Lung microvascular endothelial cell (primary cell): ENCODE results near the gene FCER2. TPM values are rescaled to one million over a fixed set of nuclear protein-coding genes. Genes with fewer than 3 reads are reported as not detected.
"Not testable (repeated sequence)": the region's sequence is repeated elsewhere in the genome, so short reads cannot be mapped to it uniquely, and the experiment has no call there.

Experiments
- DNase-seq, 2 donors: peaks; one replicate each; pipeline versions ENCODE4 v3.0.0 to v3.0.0-alpha.2; 2010; ENCODE audit warnings: low read depth in 2 of 2
- total RNA-seq: library from RNA; depleted of rRNA; stranded (reverse); fragments of >200 nt; gene quantifications from 2 replicates; pipeline ENCODE4 v1.2.1, GENCODE V29; 2014

Gene FCER2
- not detected in 2 replicates for total RNA-seq

DNA sequence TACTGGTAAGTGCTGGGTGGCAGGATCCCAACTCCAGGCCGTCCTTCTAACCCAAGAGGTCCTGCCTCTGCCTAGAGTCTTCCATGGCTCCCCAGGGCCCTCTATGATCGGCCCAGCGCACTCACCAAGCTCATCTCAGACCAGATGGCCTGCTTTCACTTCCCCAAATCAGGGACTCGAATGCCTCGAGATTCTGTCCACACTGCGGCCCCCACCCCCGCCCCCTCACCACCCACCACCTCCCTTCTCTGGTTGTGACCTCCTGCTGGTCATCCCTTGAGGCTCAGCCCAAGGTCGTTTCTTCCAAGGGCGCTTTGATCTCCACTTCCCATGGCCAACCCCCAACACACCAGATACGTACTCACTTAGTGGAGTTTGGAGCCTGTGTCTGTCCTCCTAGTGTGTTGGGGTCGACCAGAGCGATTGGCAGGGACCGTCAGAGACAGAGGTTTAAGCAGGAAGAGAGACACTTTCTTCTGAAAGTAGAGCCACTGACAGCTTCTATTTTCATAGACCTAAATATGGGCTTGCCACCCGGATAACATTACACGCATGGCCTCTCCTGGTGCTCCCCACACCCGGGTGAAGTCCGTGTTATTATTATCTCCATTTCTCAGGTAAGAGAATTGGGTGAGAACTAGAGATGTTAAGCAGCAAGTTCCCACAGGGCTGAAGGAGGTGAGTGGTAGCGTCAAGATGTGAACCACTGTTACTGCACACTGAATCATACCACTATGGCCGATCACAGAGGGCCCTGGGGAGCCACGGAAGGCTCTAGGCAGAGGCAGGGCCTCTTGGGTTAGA, at the start of gene FCER2:
Gene FCER2, minus strand, starts transcription at position 478 of the 804 bp plus-strand sequence. CDS start 2,371 bp downstream, outside the sequence.
- no peak for DNase-seq

DNA sequence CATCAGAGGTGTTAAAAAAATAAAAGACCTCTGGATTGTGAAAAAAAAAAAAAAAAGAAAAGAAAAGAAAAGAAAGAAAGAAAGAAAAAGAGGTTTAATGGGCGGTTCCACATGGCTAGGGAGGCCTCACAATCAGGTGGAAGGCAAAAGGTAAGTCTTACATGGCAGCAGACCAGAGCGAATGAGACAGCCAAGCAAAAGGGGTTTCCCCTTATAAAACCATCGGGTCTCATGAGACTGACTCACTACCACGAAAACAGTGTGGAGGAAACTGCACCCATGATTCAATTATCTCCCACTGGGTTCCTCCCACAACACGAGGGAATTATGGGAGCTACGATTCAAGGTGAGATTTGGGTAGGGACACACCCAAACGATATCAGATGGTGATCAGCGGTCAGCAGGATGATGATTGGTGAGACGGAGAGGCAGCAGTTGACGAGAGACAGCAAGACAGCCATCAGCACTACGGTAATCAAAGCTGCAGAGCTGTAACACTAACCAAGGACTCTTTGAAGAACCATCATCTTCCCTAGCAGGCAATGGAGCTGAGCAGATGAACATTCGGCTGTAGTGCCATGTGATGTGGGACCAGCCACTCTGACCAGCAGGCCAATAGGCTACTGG, 49.3 kb upstream of the FCER2 start:
- peak in 1 of 2 donors; percentile 19 for DNase-seq

DNA sequence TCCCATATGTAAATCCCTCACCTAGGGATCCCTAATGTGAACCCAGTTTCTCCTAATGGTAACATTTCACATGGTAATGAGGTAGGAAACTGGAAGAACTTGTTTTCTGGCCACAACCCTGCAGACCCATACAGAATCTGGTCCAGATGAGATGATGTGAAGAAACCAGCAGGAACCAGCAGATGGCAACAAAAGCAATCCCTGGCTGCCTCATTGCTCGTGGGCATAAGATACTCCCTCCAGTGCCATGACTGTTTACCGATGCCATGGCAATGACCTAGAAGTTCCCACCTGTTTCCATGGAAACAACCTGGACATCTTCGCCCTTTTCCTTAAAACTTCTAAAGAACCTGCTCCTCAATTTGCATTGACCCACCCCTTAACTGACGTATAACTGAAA, 46.8 kb upstream of the FCER2 start:
- DNase-seq = peak; percentile 5 to 50

GRCh38 chr19:7748171-7748570, 46.2 kb upstream of the FCER2 start:
- DNase-seq = no peak

DNA sequence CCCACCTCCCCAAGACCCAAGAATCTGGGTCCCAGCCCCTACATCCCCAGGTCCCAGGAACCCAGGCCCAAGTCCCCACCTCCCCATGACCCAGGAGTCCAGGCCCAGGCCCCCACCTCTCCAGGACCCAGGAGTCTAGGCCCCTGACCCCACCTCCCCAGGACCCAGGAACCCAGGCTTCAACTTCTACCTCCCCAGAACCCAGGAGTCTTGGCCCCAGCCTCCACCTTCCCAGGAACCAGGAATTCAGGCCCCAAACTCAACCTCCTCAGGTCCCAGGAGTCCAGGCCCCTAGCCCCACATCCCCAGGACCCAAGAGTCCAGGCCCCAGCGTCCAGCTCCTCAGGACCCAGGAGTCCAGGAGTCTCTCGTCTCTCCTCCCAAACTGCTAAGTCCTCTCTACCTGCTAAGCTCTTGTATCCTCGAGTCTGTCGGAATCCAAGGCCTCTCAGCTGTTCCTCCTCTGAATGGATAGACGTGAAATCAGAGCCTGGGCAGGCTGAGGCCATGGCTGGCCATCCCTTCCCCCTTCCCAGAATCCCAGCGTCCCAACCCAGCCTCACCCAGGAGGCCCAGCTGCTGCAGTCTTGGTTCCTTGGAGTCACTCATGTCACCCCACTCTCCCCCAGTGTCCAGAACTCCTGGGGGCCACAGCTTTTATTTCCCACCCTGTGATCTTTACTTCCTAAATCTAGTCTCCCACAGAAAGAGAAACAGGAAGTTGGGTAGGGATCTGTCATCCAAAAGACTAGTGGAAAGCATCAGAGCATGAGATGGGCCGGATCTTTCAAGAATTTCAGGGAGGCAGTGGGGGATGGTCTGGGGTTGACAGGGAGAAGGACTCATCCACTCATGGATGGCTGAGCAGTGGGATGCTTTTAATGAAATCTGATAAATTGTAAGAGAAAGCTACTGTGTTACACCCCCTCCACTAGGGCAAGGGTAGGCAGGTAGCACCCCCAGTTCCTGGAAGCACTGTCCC, 45.3 kb upstream of the FCER2 start, which contains the start of gene CD209:
Gene CD209, minus strand, starts transcription at position 632 of the 982 bp plus-strand sequence. Its CDS starts 23 bp downstream, at position 609.
- no peak for DNase-seq

DNA sequence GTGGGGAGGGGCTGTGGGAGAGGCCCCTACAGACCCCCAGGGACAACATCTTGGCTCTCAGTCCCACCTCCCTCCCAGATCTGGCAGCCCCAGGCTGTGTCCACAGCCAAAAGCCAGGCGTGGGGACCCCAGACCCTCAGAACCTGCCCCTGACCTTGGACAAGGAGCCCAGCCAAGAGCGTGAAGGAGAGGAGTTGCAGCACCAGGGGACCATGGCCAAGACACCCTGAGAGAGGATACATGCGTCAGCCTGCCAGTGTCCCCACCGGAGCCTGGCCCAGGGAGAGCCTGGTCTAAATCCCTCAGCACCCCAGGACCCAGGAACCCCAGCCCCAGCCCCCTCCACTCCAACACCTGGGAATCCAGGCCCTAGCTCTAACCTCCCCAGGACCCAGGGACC, 44.4 kb upstream of the FCER2 start:
- DNase-seq = not testable (repeated sequence)

DNA sequence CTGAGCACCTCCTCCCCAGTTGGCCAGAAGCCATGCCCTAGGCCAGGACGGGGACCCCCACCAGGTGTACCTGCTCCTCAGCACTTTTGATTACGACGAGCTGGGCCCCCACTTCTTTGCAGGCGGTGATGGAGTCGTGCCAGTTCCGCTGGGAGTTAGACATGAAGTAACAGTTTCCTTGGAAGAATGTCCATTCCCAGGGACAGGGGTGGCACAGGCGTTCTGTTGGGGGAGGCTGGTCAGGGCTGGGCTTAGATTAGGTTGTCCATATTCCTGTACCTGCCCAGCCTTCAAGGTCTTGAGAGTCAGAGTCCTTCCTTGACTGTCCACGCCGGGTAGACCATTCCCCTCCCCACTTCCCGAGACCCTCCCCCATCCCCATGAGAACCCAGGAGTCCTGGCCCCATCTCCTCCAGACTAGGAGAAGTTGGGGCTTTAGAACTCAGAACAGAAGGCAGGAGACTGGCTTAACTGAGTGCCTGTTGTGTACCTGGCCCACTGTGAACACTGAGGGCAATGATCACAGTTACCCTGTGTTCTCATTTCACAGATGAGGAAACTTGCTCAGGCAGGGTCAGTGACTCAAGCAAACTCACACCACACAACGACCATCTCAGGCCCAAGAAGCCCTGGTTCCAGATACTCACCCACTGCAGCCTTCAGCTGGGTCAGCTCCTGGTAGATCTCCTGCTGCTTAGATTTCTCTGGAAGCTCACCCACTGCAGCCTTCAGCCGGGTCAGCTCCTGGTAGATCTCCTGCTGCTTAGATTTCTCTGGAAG, 43.1 kb upstream of the FCER2 start:
- no peak for DNase-seq

- no peak for DNase-seq
These were observed 42.4 kb upstream of the FCER2 start for GRCh38 chr19:7744199-7744786.

DNA sequence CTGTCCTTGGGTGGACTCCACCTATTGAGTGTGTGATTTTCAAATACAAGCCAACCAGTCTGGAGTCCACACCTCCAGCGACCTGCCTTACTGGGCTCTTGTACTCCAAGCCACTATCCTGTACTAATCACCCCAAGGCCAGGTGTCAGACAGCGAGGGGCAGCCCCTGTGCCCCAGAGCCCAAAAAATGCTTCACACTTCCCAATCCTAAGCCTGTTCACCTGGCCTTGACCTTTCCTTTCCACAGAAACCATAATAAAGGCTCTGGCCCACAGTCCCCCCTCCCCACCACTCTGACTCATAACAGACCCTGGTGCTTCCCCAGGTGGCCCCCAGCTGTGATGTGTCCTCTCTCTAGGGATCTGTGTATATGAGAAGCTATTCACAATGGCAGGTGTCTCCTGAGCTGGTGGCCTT, 41.5 kb upstream of the FCER2 start:
- DNase-seq = no peak

- DNase-seq = no peak
These were observed 41.1 kb upstream of the FCER2 start for GRCh38 chr19:7742991-7743390.

GRCh38 chr19:7742575-7742974, 40.6 kb upstream of the FCER2 start:
- DNase-seq = no peak

DNA sequence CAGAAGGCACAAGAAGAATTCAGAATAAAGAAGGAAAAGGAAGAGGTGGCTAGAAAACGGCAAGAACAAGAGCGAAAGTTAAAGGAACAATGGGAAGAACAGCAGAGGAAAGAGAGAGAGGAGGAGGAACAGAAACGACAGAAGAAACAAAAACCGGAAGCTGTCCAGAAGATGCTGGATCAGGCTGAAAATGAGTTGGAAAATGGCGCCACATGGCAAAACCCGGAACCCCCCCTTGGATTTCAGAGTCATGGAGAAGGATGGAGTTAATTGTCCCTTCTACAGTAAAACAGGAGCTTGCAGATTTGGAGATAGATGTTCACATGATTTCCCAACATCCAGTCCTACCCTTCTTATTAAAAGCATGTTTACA, 38.7 kb upstream of the FCER2 start:
- no peak for DNase-seq

DNA sequence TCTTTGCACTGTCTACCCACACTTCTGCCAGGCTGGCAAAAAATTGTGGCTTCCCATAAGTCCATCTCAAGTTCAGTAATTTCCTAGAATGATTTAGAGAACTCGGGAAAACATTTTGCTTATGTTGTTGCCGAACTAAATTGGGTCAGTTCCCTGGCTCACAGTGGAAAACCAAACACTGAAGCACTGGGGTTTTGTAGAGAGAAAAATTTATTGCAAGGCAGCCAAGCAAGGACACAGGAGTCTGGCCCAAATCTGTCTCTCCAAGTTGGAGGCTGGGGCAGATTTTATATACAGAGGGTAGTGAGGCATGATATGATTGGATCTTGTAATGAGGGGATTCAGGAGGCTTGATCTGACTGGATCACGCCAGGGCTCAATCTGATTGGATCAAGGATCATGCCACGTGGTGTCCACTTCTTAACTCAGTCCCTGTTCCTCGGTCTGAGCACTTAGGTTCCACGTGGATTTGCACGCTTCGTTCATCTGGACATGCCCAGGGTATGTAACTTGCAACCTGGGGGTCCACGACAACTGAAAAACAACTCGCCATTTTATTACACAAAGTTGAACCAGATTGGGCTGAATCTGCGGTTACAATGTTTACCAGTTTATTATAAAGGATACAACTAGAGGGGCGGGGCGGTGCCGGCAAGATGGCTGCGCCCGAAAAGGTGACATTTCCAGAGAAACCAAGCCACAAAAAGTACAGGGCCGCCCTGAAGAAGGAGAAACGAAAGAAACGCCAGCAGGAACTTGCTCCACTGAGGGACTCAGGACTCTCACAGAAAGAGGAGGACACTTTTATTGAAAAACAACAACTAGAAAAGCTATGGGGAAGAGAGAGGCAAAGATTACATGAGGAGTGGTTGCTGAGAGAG, 38.1 kb upstream of the FCER2 start:
- no peak for DNase-seq

DNA sequence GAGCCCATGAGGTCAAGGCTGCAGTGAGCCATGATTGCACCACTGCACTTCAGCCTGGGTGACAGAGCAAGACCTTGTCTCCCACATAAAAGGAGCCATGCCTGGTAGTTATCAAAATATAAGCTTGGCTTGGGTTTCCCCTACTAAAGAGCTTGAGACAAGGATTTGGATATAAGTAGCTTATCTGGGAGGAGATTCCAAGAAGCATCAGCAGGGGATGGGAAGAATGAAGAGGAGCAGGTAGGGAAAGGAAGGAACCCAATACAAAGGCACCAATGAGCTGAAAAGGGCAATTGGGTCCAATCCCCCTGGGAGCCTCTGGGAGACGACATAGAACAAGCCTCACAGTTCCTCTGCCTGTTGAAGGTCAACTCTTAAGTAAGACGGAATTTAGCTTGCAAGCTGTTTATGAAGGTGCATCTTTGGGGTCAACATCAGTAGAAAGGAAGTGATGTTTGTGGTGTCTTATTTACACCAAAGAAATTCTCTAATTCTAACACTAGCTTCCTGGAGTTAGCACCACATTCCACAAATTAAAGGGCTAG, 37.4 kb upstream of the FCER2 start:
- DNase-seq = no peak

GRCh38 chr19:7738023-7738422, 36.1 kb upstream of the FCER2 start:
- no peak for DNase-seq

DNA sequence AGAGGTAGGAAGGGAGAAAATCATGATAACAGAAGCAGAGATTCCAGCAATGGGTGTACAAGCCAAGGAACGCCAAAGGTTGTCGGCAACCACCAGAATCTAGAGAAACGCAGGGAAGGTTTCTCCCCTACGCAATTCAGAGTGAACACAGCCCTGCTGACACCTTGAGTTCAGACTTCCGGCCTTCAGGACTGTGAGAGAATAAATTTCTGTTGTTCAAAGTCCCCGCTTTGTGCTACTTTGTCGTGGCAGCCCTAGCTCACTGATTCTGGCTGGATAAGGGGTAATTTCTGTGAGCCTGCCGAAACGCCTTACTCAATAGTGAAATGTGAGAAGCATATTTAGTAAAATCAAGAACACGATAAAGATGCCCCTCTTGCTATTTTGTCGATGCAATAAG, 35.3 kb upstream of the FCER2 start:
- DNase-seq = no peak

GRCh38 chr19:7736148-7736547, 34.2 kb upstream of the FCER2 start:
- no peak for DNase-seq

DNA sequence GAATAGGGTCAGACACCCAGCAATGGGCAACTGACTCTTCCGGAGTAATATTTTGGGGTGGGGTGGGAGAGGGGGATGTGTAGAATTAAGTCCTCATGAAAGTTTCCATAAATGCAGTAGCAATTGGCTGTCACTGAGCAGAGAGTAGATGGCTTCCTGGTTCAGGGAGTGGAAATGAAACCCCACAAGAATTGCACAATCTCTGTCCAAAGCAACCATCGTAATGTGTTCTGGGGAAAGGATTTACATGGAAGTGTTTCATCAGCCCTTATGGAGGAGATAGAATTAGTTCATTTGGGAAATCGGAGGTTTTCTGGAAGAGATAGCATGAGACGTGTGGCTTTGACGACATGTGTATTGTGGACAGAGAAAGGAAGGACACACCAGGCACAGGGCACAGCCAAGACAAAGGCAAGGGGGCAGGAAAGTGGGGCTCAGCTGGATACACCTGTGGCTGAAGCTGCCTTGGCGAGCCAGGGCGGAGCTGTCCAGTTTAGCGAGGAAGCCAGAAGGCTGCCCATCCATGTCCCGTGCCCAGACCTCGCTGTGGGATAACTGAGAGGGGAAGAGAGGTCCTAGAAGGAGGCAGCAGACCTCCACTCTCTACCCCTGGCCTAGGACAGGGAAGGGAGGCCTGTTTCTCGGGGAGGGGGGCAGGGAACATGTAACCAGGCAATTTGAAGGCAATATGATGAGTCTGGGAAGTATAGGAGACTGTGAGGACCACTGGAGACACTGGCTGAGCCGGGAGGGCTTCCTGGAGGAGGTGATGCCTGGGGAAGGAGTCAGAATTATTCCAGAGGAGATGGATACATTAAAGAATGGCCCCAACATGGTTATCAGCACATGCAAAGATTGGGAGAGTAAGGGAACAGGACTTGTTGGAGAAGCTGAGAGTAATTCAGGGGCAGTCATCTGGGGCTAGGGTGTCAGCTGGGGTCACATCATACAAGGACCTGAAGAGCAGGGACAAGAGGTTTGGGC, 32.6 kb upstream of the FCER2 start:
- DNase-seq = peak in 1 of 2 donors; percentile 13
